Ammon's horn (tissue), 1 donor: ENCODE data around the gene ADCK2.
"Not testable (repeated sequence)": the region's sequence is repeated elsewhere in the genome, so short reads cannot be mapped to it uniquely, and the experiment has no call there.

ENCODE experiments used
- DNase-seq: peaks from one replicate; pipeline ENCODE4 v3.0.0-alpha.2; 2016; ENCODE audit warnings: low spot score

Gene ADCK2

DNA sequence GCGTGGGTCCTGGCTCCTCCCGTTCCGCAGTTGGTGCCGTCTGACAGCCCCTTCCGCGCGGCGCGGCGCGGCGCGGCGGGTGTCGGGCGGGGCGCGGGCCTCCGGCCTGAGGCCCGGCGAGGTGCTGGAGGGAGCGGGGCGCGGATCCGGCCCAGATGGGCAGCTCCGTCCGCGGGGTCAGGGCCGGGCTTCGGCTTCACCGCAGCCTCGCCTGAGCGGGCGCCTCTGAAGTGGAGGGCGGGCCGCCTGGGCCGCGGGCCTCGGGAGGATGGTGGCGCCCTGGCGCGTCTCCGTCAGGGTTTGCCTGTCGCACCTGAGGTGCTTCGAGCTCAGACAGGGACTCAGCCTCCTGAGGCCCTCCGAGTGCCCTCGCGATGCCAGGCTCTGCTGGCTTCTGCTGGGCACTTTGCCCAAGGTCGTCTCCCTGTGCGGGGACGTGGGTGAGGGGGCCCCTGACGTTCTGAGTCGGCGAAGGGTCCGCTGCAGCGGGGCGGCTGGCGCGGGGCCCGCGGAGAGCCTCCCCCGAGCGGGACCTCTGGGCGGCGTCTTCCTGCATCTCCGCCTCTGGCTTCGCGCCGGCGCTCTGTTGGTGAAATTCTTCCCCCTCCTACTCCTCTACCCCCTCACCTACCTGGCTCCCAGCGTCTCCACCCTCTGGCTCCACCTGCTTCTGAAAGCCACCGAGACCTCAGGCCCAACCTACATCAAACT is 473 bp downstream of the ADCK2 start:
- DNase-seq, result peak; percentile 39

- no peak for DNase-seq
Observed at GRCh38 chr7:140673774-140674155, 1.0 kb downstream of the ADCK2 start.

- DNase-seq, result no peak
Observed at GRCh38 chr7:140674356-140674800, 1.6 kb downstream of the ADCK2 start.

- peak; percentile 84 for DNase-seq
Observed at GRCh38 chr7:140674899-140675701, 2.4 kb downstream of the ADCK2 start.

- DNase-seq, result no peak
Observed at GRCh38 chr7:140675726-140676125, 3.0 kb downstream of the ADCK2 start.

- peak; percentile 50 for DNase-seq
Observed at GRCh38 chr7:140676306-140676705, 3.6 kb downstream of the ADCK2 start.

GRCh38 chr7:140676956-140677355 is 4.2 kb downstream of the ADCK2 start:
- not testable (repeated sequence) for DNase-seq

- DNase-seq, result no peak
Observed at GRCh38 chr7:140677496-140677895, 4.8 kb downstream of the ADCK2 start.

GRCh38 chr7:140678081-140678815 is 5.5 kb downstream of the ADCK2 start:
- DNase-seq, result no peak

DNA sequence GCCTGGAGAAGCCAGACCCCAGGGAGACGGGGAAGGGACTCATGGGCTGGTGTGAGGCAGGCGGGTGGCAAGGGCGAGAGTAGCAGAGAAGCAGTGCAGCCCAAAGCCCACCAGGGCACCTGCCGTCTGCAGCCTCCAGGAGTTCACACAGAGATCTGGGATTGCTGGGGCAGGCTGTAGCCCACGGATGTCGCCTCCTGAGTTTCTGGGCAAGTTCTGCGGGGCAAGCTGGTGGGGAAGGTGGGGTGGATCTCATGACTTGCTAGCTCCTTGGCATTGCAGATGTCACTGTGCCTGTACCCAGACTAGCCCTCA is 6.0 kb downstream of the ADCK2 start:
- no peak for DNase-seq

- no peak for DNase-seq
Observed at GRCh38 chr7:140679186-140679585, 6.4 kb downstream of the ADCK2 start.

- DNase-seq, result no peak
Observed at GRCh38 chr7:140680886-140681285, 8.1 kb downstream of the ADCK2 start.

DNA sequence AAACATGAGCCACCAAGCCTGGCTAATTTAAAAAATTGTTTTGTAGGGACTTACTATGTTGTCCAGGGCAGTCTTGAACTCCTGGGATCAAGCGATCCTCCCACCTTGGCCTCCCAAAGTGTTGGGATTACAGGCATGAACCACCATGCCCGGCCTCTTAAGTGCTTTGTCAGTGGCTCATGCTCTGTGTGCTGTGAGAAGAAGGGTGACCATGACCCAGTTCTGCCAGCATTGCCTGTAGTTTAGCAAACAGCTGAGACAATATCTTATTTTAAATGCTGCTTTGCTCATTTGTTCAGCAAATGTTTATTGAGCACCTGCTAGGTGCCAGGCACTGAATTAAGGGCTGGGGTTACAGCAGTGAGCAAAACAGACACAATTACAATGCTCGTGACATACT is 9.0 kb downstream of the ADCK2 start:
- DNase-seq, result no peak

DNA sequence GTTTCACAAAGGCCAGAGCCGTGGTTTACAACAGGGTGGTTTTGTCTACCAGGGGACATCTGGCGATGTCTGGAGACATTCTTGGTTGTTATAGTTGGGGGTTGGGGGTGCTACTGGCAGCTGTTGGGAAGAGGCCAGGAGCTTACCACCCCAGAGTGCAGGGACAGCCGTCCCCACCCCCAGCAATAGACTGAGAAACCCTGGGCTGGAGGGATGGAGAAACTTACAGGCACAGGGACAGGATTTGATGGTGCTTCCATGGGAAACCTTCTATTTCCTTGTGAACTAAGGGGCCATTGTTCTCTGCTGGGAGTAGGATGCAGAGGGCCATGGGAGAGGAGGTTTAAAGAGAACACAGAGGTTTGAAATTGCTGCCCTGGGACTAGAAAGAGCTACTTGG is 10.9 kb downstream of the ADCK2 start:
- DNase-seq, result peak; percentile 58

DNA sequence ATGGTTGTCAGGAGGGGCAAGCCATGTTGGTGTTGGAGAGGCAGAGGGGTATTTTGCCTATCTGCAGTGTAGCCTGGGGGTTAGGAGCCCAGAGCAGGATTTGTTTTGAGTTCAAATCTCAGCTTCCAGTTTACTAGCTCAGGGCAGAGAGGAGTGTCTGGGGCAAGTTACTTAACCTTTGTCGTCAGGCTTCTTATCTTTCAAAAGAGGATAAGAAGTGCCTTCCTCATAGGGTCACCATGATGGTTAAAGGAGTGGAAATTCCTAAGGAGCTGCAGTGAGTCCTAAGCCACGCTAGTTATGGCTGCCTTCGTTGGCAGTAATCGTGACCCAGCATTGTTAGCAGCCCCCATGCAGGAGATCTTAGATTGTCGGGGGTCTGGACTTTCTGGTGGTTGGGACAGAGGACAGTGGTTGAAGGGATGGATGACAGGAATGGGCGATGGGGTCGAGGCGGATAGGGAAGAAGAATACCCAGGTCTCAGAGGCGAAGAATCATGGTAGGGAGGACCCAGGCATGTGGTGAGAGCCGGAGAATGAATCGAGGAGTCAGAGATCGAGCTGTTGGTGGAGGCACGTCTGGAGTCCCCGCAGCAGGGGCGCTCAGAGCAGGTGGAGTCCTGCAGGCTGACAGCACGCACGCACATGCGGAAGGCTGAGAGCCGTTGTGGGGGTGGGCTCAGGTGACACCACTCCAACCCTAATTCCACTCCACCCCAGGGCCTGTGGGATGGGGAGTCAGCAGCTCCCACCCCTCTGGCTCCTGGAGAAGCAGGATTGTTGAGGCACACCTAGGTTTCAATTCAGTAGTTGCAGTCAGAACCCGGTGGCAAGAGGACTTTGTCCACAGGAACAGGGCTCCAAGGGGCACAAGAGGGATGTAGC is 11.6 kb downstream of the ADCK2 start:
- DNase-seq, result no peak

DNA sequence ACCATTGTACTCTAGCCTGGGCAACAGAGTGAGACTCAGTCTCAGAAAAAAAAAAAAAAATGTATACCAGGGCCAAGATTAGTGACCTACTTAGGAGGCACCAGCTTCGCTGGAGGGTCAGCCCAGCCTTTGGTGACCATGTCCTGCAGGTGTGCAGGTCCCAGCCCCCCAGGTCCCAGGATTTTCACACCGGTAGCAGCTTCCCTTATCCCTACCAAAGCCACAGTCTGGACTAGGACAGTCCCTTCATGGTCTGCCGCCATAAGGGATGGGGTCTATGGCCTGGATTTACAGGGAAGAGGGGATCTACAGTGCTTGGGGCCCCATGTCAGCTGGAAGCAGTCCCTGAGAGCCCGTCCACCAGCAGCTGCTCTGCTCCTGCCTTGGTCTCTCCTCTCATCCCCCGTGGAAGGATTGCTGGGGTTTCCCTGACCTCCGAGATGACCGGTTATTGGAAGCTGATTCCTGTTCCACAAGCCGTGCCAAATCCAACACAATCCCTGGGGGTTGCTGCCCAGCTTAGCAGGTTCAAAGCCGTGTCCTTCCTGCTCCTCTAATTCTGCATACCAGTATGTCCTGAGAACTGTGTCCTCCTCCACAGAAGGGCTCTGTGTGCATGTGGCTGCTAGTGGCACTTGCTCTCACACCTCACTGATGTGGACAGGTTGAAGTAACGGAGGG is 12.8 kb downstream of the ADCK2 start:
- DNase-seq, result no peak

GRCh38 chr7:140686921-140687320 is 14.2 kb downstream of the ADCK2 start:
- no peak for DNase-seq

- no peak for DNase-seq
Observed at GRCh38 chr7:140688341-140688740, 15.6 kb downstream of the ADCK2 start.

DNA sequence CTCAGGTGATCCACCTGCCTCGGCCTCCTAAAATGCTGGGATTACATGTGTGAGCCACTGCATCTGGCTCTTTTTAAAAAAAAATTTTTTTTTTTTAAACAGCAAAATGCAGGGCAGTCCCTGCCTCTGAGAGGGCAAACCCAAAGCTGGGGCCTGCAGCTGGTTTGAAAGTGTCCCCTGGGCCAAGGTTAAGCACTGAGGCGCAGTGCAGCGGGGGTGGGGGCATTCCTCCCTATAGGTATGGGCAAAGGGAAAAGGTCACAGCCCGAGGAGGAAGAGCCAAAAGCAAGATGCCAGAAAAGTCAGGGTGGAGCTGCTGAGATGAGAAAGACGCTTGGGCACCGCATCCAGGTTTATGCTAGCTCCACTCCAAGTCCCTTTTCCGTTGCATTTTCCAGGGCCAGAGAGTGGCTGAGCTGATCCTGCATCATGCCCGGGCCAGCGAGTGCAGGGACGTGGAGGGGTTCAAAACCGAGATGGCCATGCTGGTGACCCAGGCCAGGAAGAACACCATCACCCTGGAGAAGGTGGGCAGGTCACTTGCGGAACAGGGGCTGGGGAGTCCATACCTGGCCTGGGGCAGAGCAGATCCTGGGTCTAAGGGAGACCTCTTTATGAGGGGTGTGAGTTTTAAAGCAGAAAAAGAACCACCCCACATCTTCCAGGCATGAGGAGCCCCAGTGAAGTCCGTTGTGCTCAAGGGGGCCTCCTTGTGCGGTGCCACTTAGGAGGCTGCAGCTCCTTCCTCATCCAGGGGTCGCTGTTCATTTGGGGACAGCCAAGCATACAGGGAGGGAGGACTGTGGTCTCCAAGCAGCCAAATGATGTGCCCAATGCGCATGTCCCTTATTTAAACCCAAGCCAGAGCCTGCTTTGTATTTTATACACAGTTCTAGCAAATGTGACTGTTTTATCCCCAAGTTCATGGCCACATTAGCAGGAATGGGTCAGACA is 16.7 kb downstream of the ADCK2 start:
- DNase-seq, result no peak

- DNase-seq, result no peak
Observed at GRCh38 chr7:140691376-140692045, 18.8 kb downstream of the ADCK2 start.
